WI38 (cell line): ENCODE measurements around the gene CLRN3.

ENCODE experiments used
- H3K4me3 ChIP-seq: 2 replicates; pipeline ENCODE4 v1.5.1; 2011; ENCODE audit warnings: low read depth, mild to moderate bottlenecking, control low read depth, low read length
- TF ChIP-seq, protein P1 (sequence below): IDR thresholded peaks from 2 replicates; pipeline ENCODE4 v1.5.1; 2012; ENCODE audit warnings: low read depth, mild to moderate bottlenecking, control low read depth, low read length

The CLRN3 gene

DNA sequence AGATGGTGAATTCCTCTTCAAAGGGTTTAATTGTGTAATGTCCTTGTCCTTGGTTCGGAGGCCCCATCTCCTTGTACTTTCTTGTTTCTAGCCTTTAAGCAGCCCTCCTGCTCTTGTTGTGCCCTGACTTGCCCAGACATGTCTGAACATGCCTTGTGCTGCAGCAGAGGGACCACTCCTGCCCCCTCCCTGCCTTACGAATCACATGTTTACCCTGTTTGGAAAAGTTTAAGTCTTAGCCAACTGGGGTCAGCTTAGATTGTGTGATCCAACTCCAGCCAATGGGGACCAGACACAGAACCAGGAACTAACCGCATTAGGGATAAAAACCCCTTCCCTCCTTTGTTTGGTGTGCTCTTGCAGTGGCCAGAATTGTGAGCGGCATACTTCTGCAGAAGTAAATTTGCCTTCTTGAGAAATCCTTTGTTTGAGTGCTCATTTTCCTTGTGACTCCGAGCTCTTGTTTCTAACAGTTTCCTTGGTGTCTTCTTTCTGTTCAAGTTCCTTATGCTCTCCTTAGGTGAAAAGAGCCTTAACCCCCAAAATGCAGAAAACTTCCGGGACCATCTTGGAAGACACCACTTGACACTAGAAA lies 29.4 kb downstream of the CLRN3 start:
- no peak overlapping the region for H3K4me3 ChIP-seq
- TF ChIP-seq, protein P1, sequence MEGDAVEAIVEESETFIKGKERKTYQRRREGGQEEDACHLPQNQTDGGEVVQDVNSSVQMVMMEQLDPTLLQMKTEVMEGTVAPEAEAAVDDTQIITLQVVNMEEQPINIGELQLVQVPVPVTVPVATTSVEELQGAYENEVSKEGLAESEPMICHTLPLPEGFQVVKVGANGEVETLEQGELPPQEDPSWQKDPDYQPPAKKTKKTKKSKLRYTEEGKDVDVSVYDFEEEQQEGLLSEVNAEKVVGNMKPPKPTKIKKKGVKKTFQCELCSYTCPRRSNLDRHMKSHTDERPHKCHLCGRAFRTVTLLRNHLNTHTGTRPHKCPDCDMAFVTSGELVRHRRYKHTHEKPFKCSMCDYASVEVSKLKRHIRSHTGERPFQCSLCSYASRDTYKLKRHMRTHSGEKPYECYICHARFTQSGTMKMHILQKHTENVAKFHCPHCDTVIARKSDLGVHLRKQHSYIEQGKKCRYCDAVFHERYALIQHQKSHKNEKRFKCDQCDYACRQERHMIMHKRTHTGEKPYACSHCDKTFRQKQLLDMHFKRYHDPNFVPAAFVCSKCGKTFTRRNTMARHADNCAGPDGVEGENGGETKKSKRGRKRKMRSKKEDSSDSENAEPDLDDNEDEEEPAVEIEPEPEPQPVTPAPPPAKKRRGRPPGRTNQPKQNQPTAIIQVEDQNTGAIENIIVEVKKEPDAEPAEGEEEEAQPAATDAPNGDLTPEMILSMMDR = no peak

- TF ChIP-seq, protein P1 = no peak
- no peak overlapping the region for H3K4me3 ChIP-seq
These were observed 32.1 kb downstream of the CLRN3 start for GRCh38 chr10:127860592-127860991.

DNA sequence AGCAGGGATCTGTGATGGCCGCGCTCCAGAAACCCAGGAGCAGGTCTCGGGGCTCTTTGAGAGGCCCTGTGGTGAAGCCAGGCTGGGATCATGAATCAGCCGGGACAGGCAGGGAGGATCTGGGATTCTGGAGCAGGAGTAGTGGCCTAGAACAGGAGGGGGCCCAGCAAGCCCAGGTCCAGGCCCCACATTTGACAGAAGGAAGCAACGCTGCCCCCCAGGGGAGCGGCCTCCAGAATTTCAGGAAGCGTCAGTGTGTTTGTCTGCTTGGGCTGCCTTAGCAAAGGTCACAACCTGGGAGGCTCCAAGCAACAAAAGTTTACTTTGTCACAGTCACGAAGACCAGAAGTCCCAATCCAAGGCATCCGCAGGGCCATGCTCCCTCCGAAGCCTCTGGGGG lies 36.8 kb downstream of the CLRN3 start:
- no peak overlapping the region for H3K4me3 ChIP-seq
- TF ChIP-seq, protein P1 = no peak

- H3K4me3 ChIP-seq = no peak overlapping the region
- TF ChIP-seq, protein P1 = no peak
These were observed 37.2 kb downstream of the CLRN3 start for GRCh38 chr10:127855591-127855881.

- TF ChIP-seq, protein P1 = no peak
- H3K4me3 ChIP-seq = no peak overlapping the region
These were observed 37.8 kb downstream of the CLRN3 start for GRCh38 chr10:127854769-127855590.

DNA sequence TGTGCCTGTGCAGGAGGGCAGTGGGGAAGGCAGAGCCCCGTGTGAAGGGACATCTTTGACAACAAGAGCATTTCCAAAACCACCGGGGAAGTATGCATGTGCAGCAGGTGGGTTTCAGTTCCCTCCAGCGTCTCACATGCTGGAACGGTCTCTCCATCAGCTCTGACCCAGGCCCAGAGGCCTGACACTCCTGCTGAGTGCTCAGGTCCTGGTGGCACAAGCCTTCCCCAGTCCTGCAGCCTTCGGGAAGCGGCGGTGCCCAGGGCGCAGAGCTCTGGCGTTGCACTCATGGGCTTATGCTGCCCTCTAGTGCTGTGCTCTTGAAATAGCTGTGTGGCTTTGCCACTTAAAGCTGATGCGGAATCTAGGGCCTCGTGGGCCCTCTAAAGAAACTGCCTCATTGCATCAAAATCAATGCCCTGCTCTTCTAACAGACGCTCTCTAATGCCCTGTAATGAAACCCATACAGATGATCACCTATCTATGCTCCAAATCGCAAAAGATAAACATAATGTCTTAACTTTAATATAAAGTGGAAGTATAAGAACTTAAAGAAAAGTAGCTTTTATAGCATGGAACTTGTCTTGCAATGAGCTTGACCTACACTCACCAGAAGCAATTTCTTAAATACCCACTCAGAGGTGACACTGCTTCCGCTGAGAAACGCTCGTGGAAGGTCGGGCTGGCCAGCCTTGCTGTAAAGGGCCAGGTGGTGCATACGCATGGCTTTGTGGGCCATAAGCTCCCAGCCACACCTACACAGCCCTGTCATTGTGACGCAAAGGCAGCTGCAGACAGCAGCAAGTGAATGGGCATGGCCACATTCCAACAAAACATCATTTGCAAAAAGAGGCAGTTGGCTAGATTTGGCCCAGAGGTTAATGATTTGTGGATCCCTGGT lies 38.6 kb downstream of the CLRN3 start:
- TF ChIP-seq, protein P1 = peak; percentile 59
- no peak overlapping the region for H3K4me3 ChIP-seq
